ENCODE measurements around the gene EMCN. TPM values are rescaled to one million over a fixed set of nuclear protein-coding genes. Genes with fewer than 3 reads are reported as not detected.
A peak's percentile ranks its signal among the peaks of the same experiment; 100 is the strongest.

Gene EMCN, protein sequence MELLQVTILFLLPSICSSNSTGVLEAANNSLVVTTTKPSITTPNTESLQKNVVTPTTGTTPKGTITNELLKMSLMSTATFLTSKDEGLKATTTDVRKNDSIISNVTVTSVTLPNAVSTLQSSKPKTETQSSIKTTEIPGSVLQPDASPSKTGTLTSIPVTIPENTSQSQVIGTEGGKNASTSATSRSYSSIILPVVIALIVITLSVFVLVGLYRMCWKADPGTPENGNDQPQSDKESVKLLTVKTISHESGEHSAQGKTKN
- 0.07 TPM for polyA plus RNA-seq (2013, experiment 1 of 2)
- 0.03 TPM for polyA plus RNA-seq (2013, experiment 2 of 2)

DNA sequence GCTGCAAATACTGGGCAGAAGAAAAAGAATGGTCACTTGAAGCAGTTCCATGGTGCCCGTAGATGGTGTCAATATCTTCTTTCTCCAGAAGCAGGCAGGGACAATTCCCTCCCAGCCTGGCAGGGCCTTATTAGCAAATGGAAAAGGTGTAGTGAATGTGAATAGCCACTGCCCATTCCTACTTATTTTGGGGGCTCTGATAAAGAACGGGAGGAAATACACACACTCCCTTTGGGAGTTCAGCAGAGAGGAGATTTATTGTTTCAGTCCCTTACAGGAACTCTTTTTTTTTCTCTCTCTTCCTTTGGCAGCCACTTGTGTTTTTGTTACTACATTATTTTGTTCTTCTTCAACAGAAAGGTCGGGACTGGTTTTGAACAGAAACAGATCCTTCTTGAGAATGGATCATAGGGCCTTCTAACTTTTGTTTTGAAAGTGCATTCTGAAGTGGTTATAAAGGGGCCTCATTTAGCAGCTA lies at the start of gene EMCN:
Gene EMCN (minus strand): TSS at position 159 of the 478 bp plus-strand sequence. CDS start 108 bp downstream, at position 51.
- Histone ChIP-seq H3K4me2 (ENCODE audit: insufficient read depth, low read length, poor library complexity, severe bottlenecking) (no peak within 1 kb of the TSS), H3K9me3 (replicated peaks in 1 of 2; ENCODE audit: control insufficient read depth in 2 of 2, insufficient read depth in 1 of 2, low read depth in 1 of 2, low read length in 2 of 2) (no peaks in the 10 kb centered on the region), H3K9ac (ENCODE audit: low read depth, low read length, poor library complexity) (no peak within 1 kb of the TSS), H2AK5ac (ENCODE audit: low read depth, low read length) (no peak within 1 kb of the TSS), H3K4me1 (ENCODE audit: control insufficient read depth in 2 of 2, insufficient read depth in 1 of 2, low read depth in 1 of 2, low read length in 2 of 2) (peaks cover 0 to 4% of the 10 kb centered on the region in 2 donors), H3K23ac (ENCODE audit: low read depth, low read length, poor library complexity) (no peak within 1 kb of the TSS), H2BK5ac (ENCODE audit: low read length) (no peak within 1 kb of the TSS), H3K27ac (replicated peaks; ENCODE audit: low read length) (no peak within 1 kb of the TSS), H2BK12ac (ENCODE audit: low read length) (no peak within 1 kb of the TSS), H2BK15ac (ENCODE audit: low read length) (no peak within 1 kb of the TSS), H3K79me1 (ENCODE audit: low read depth, low read length) (no peaks in the 10 kb centered on the region), H2AFZ (ENCODE audit: low read length) (peak within 1 kb of the TSS; percentile 68), H3K36me3 (replicated peaks in 1 of 2; ENCODE audit: control insufficient read depth in 2 of 2, insufficient read depth in 2 of 2, low read length in 2 of 2) (no peaks in the 10 kb centered on the region), H3K4ac (ENCODE audit: low read length) (no peak within 1 kb of the TSS), H3K18ac (ENCODE audit: low read length) (no peak within 1 kb of the TSS), H2BK120ac (ENCODE audit: low read depth, low read length) (no peak within 1 kb of the TSS), H4K8ac (ENCODE audit: low read depth, low read length) (no peak within 1 kb of the TSS), H3K14ac (ENCODE audit: low read length) (no peak within 1 kb of the TSS), H3K27me3 (ENCODE audit: control insufficient read depth in 3 of 3, insufficient read depth in 3 of 3, low read depth in 1 of 3, low read length in 3 of 3) (no peaks in the 10 kb centered on the region), H3K4me3 (ENCODE audit: low read length in 2 of 2) (no peak within 1 kb of the TSS), H4K91ac (ENCODE audit: low read depth, low read length, poor library complexity) (no peak within 1 kb of the TSS)
- DNase-seq (ENCODE audit: low spot score) = no peak
- WGBS, 2 donors (ENCODE audit: extremely low coverage in 2 of 2, insufficient read length in 2 of 2, insufficient replicate concordance in 1 of 2) = no CpG with 5 or more reads among the region's 3 CpGs

DNA sequence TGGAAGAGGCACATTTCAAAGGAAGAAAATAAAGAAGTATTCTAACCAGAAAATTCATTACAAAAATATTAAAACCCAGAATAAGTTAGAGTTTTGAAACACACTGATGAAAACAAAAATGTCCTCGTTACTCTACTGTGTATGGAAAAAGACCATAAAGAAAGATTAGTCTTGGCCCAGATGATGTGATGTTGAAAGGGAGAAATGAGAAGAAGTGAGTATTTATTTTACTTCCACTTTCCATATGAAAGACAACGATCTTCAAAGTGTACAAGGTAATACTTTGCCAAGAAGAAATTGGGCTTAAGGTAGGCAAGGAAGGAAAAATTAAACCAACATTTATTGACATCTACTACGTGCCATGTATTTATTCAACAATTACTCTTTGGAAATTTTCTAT lies 48.6 kb upstream of the EMCN start:
- Histone ChIP-seq H4K8ac (ENCODE audit: low read depth, low read length) (no peak overlapping the region), H3K27ac (replicated peaks; ENCODE audit: low read length) (no peak overlapping the region), H3K14ac (ENCODE audit: low read length) (no peak overlapping the region), H3K4me3 (ENCODE audit: low read length in 2 of 2) (no peak overlapping the region), H3K9me3 (replicated peaks in 1 of 2; ENCODE audit: control insufficient read depth in 2 of 2, insufficient read depth in 1 of 2, low read depth in 1 of 2, low read length in 2 of 2) (no peaks in the 10 kb centered on the region), H2BK120ac (ENCODE audit: low read depth, low read length) (no peak overlapping the region), H3K4me2 (ENCODE audit: insufficient read depth, low read length, poor library complexity, severe bottlenecking) (no peak overlapping the region), H2BK5ac (ENCODE audit: low read length) (no peak overlapping the region), H3K18ac (ENCODE audit: low read length) (no peak overlapping the region), H3K4me1 (ENCODE audit: control insufficient read depth in 2 of 2, insufficient read depth in 1 of 2, low read depth in 1 of 2, low read length in 2 of 2) (no peaks in the 10 kb centered on the region), H3K23ac (ENCODE audit: low read depth, low read length, poor library complexity) (no peak overlapping the region), H3K9ac (ENCODE audit: low read depth, low read length, poor library complexity) (no peak overlapping the region), H2BK15ac (ENCODE audit: low read length) (no peak overlapping the region), H3K79me1 (ENCODE audit: low read depth, low read length) (no peaks in the 10 kb centered on the region), H2BK12ac (ENCODE audit: low read length) (no peak overlapping the region), H2AFZ (ENCODE audit: low read length) (no peak overlapping the region), H2AK5ac (ENCODE audit: low read depth, low read length) (no peak overlapping the region), H3K4ac (ENCODE audit: low read length) (no peak overlapping the region), H4K91ac (ENCODE audit: low read depth, low read length, poor library complexity) (no peak overlapping the region), H3K27me3 (ENCODE audit: control insufficient read depth in 3 of 3, insufficient read depth in 3 of 3, low read depth in 1 of 3, low read length in 3 of 3) (no peaks in the 10 kb centered on the region), H3K36me3 (replicated peaks in 1 of 2; ENCODE audit: control insufficient read depth in 2 of 2, insufficient read depth in 2 of 2, low read length in 2 of 2) (no peaks in the 10 kb centered on the region)
- no peak for DNase-seq (ENCODE audit: low spot score)
- no CpG with 5 or more reads among the region's 3 CpGs for WGBS, 2 donors (ENCODE audit: extremely low coverage in 2 of 2, insufficient read length in 2 of 2, insufficient replicate concordance in 1 of 2)

DNA sequence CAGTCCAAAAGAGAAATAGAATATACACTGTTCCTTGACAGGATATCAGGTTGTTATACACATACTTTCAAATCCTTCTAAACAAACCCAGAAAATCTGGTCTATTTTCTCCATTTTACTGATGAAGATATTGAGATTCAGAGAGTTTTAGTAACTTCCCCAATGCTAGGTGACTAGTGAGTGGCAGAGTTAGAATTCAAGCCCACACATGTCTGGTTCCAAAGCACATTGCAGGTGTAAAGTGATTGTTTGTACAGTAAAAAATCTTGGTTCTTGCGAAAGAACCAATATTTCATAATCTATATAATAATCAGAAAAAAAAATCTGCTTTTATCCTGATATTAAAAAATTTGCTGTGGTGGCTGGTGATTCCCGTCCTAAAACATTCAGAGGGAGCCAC lies 39.5 kb upstream of the EMCN start:
- no peak for DNase-seq (ENCODE audit: low spot score)
- Histone ChIP-seq H2BK120ac (ENCODE audit: low read depth, low read length) (no peak overlapping the region), H3K79me1 (ENCODE audit: low read depth, low read length) (no peaks in the 10 kb centered on the region), H2AK5ac (ENCODE audit: low read depth, low read length) (no peak overlapping the region), H3K14ac (ENCODE audit: low read length) (no peak overlapping the region), H3K27ac (replicated peaks; ENCODE audit: low read length) (no peak overlapping the region), H2BK15ac (ENCODE audit: low read length) (no peak overlapping the region), H3K23ac (ENCODE audit: low read depth, low read length, poor library complexity) (no peak overlapping the region), H3K9me3 (replicated peaks in 1 of 2; ENCODE audit: control insufficient read depth in 2 of 2, insufficient read depth in 1 of 2, low read depth in 1 of 2, low read length in 2 of 2) (no peaks in the 10 kb centered on the region), H3K9ac (ENCODE audit: low read depth, low read length, poor library complexity) (no peak overlapping the region), H3K4me2 (ENCODE audit: insufficient read depth, low read length, poor library complexity, severe bottlenecking) (no peak overlapping the region), H3K27me3 (ENCODE audit: control insufficient read depth in 3 of 3, insufficient read depth in 3 of 3, low read depth in 1 of 3, low read length in 3 of 3) (no peaks in the 10 kb centered on the region), H4K8ac (ENCODE audit: low read depth, low read length) (no peak overlapping the region), H2BK12ac (ENCODE audit: low read length) (no peak overlapping the region), H3K4ac (ENCODE audit: low read length) (no peak overlapping the region), H3K18ac (ENCODE audit: low read length) (no peak overlapping the region), H2BK5ac (ENCODE audit: low read length) (no peak overlapping the region), H3K36me3 (replicated peaks in 1 of 2; ENCODE audit: control insufficient read depth in 2 of 2, insufficient read depth in 2 of 2, low read length in 2 of 2) (no peaks in the 10 kb centered on the region), H2AFZ (ENCODE audit: low read length) (no peak overlapping the region), H3K4me3 (ENCODE audit: low read length in 2 of 2) (no peak overlapping the region), H4K91ac (ENCODE audit: low read depth, low read length, poor library complexity) (no peak overlapping the region), H3K4me1 (ENCODE audit: control insufficient read depth in 2 of 2, insufficient read depth in 1 of 2, low read depth in 1 of 2, low read length in 2 of 2) (no peaks in the 10 kb centered on the region)
- WGBS, 2 donors (ENCODE audit: extremely low coverage in 2 of 2, insufficient read length in 2 of 2, insufficient replicate concordance in 1 of 2) = no CpG with 5 or more reads among the region's 2 CpGs

DNA sequence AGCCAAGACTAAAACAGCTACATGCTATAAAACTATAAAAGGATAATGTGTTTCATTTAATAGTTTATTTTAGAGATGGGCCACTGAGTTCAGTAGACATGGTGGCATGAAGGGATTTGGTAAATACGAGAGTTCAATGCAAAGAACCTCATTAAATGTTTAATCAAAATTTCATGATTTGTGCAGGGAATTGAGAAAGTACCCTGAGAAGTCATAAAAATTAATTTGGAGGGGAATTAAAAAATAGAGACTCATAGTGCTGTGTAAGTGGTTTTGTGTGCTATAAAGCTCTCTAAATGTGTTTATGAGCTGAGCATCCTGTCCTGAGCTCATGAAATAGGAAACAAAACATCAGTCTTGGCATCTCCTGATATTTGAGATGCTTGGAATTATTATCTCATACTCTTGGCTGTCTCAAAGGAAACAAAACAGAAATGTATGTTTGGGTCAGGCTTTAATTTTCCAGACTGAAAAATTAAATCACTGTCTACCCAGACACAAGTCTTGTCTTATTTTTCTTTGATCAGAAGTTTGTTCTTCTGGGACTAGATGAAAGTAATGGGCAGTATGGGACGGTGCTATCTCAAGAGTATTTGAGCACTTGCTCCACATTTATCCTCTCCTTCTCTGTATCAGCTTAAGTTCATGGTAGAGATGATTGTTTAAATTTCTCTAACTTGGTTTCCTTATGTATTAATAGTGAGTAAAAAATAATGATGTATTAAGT lies 38.0 kb upstream of the EMCN start:
- H3K4me2 ChIP-seq (ENCODE audit: insufficient read depth, low read length, poor library complexity, severe bottlenecking) = no peak overlapping the region
- no CpG with 5 or more reads among the region's 2 CpGs for WGBS, 2 donors (ENCODE audit: extremely low coverage in 2 of 2, insufficient read length in 2 of 2, insufficient replicate concordance in 1 of 2)

More for the DNA sequence above, 38.0 kb upstream of the EMCN start:
- no peak overlapping the region for H3K14ac ChIP-seq (ENCODE audit: low read length)
- no peaks in the 10 kb centered on the region for H3K79me1 ChIP-seq (ENCODE audit: low read depth, low read length)
- no peak overlapping the region for H3K9ac ChIP-seq (ENCODE audit: low read depth, low read length, poor library complexity)
- no peak for DNase-seq (ENCODE audit: low spot score)
- no peak overlapping the region for H2AK5ac ChIP-seq (ENCODE audit: low read depth, low read length)
- no peaks in the 10 kb centered on the region for H3K4me1 ChIP-seq (ENCODE audit: control insufficient read depth in 2 of 2, insufficient read depth in 1 of 2, low read depth in 1 of 2, low read length in 2 of 2)
- no peak overlapping the region for H2BK12ac ChIP-seq (ENCODE audit: low read length)
- no peaks in the 10 kb centered on the region for H3K27me3 ChIP-seq (ENCODE audit: control insufficient read depth in 3 of 3, insufficient read depth in 3 of 3, low read depth in 1 of 3, low read length in 3 of 3)
- H4K91ac ChIP-seq (ENCODE audit: low read depth, low read length, poor library complexity) = no peak overlapping the region
- H2AFZ ChIP-seq (ENCODE audit: low read length) = no peak overlapping the region
- no peak overlapping the region for H3K27ac ChIP-seq (replicated peaks; ENCODE audit: low read length)
- H2BK120ac ChIP-seq (ENCODE audit: low read depth, low read length) = no peak overlapping the region
- H2BK15ac ChIP-seq (ENCODE audit: low read length) = no peak overlapping the region
- H2BK5ac ChIP-seq (ENCODE audit: low read length) = no peak overlapping the region
- H4K8ac ChIP-seq (ENCODE audit: low read depth, low read length) = no peak overlapping the region
- H3K4ac ChIP-seq (ENCODE audit: low read length) = no peak overlapping the region
- no peak overlapping the region for H3K4me3 ChIP-seq (ENCODE audit: low read length in 2 of 2)
- no peak overlapping the region for H3K18ac ChIP-seq (ENCODE audit: low read length)
- H3K36me3 ChIP-seq (replicated peaks in 1 of 2; ENCODE audit: control insufficient read depth in 2 of 2, insufficient read depth in 2 of 2, low read length in 2 of 2) = no peaks in the 10 kb centered on the region
- no peak overlapping the region for H3K23ac ChIP-seq (ENCODE audit: low read depth, low read length, poor library complexity)
- no peaks in the 10 kb centered on the region for H3K9me3 ChIP-seq (replicated peaks in 1 of 2; ENCODE audit: control insufficient read depth in 2 of 2, insufficient read depth in 1 of 2, low read depth in 1 of 2, low read length in 2 of 2)
